Measurements from ENCODE around the gene MKKS. TPM values are rescaled to one million over a fixed set of nuclear protein-coding genes. Genes with fewer than 3 reads are reported as not detected.

MKKS gene
- total RNA-seq, 1 experiment from 2014 or later, result 10.6 TPM

GRCh38 chr20:10404023-10404628 lies 29.9 kb downstream of the MKKS start:
- no peaks in the 10 kb centered on the region for H3K9me3 ChIP-seq (ENCODE audit: control insufficient read depth, low read depth, low read length)
- no peak overlapping the region for H2BK15ac ChIP-seq (ENCODE audit: low read depth, low read length)
- no peaks in the 10 kb centered on the region for H3K79me1 ChIP-seq (ENCODE audit: insufficient read depth, low read depth, low read length, poor library complexity, severe bottlenecking)
- DNase-seq, result no peak
- no peak overlapping the region for H4K5ac ChIP-seq (ENCODE audit: insufficient read length, low read depth, low read length)
- no peaks in the 10 kb centered on the region for H4K20me1 ChIP-seq (ENCODE audit: control insufficient read depth, insufficient read depth, insufficient read length)
- H3K4ac ChIP-seq (ENCODE audit: low read depth, low read length), result no peak overlapping the region
- no peak overlapping the region for H2BK20ac ChIP-seq (ENCODE audit: low read depth, low read length, poor library complexity, severe bottlenecking)
- H2BK120ac ChIP-seq (ENCODE audit: low read depth, low read length, poor library complexity, severe bottlenecking), result no peak overlapping the region
- H3K27me3 ChIP-seq (ENCODE audit: insufficient read depth, low read length), result no peaks in the 10 kb centered on the region
- no peak overlapping the region for H2BK5ac ChIP-seq (ENCODE audit: insufficient read length, low read length)
- no peak overlapping the region for H3K27ac ChIP-seq (ENCODE audit: insufficient read length, low read depth, low read length)
- H3K18ac ChIP-seq (ENCODE audit: insufficient read length, low read depth, low read length), result no peak overlapping the region
- Mint-ChIP-seq H3K4me3 (no peak overlapping the region), H3K27ac (peak overlapping the region in 2 of 3 experiments; percentile 41 to 51; a peak in 2 of 7 replicates), H3K27me3 (ENCODE audit: low read depth) (no peaks in the 10 kb centered on the region), H3K36me3 (ENCODE audit: insufficient read depth in 1 of 3, low read depth in 3 of 3) (no peaks in the 10 kb centered on the region), H3K4me1 (no peaks in the 10 kb centered on the region), H3K9me3 (no peaks in the 10 kb centered on the region)
- no peak overlapping the region for H2AK5ac ChIP-seq (ENCODE audit: insufficient read length, low read length)
- H2BK12ac ChIP-seq (ENCODE audit: insufficient read length, low read depth, low read length), result no peak overlapping the region
- H2AFZ ChIP-seq (ENCODE audit: low read length), result no peak overlapping the region
- no peaks in the 10 kb centered on the region for H3K4me1 ChIP-seq (ENCODE audit: insufficient read depth, low read length)
- no peak overlapping the region for H3K14ac ChIP-seq (ENCODE audit: insufficient read depth, low read length)
- peaks cover 2% of the 10 kb centered on the region for H3K23me2 ChIP-seq (ENCODE audit: insufficient read length, low read depth, low read length, poor library complexity, severe bottlenecking)
- no CpG with 5 or more reads among the region's 2 CpGs for WGBS (ENCODE audit: extremely low coverage, insufficient read length, low lambda C conversion rate)
- H3K23ac ChIP-seq (ENCODE audit: insufficient read length, low read depth, low read length), result no peak overlapping the region
- H4K8ac ChIP-seq (replicated peaks; ENCODE audit: insufficient read length, low read depth, low read length), result no peak overlapping the region
- no peak for TF ChIP-seq CTCF (conservative IDR thresholded peaks at IDR 0.05)
- H3T11ph ChIP-seq (ENCODE audit: low read length), result no peak overlapping the region
- H3K9ac ChIP-seq (ENCODE audit: extremely low read depth, insufficient read length, low read length), result no peak overlapping the region
- no peak overlapping the region for H3K56ac ChIP-seq (ENCODE audit: insufficient read length, low read depth, low read length)
- no peaks in the 10 kb centered on the region for H3K79me2 ChIP-seq (ENCODE audit: insufficient read depth, low read length)
- no peak overlapping the region for H3K4me2 ChIP-seq (ENCODE audit: insufficient read depth, insufficient read length, low read length)
- H4K91ac ChIP-seq (ENCODE audit: insufficient read length, low read depth, low read length), result no peak overlapping the region
